HEK293 (cell line): Measurements from ENCODE around the gene PPFIA1.
A peak's percentile ranks its signal among the peaks of the same experiment; 100 is the strongest.

Experiments
- CTCF ChIA-PET: fragments of 350-600 bp; formaldehyde crosslinking; extraction: SDS; loops from one replicate; lab custom pipeline; 2021; ENCODE audit warnings: antibody characterized with exemption; lab: Yijun Ruan, JAX
- POLR2A ChIA-PET: fragments of 300-600 bp; formaldehyde crosslinking; extraction: SDS; loops from one replicate; lab custom pipeline; 2020; ENCODE audit warnings: antibody characterized with exemption, inconsistent platforms; lab: Yijun Ruan, JAX
- H3K27ac ChIP-seq: fragments of 200-500 bp; sonication (Bioruptor generic); 2 replicates; pipeline ENCODE4 v1.5.1; 2014; ENCODE audit warnings: low read depth, low read length, control low read depth, inconsistent platforms; ENCODE audit errors: extremely low read depth
- H3K36me3 ChIP-seq, 2 experiments: fragments of 200-500 bp in 1 of 2; sonication (Bioruptor generic) in 1 of 2; 1 replicate in 1 of 2; 2 replicates in 1 of 2; pipeline ENCODE4 v1.5.1; 2014 to 2017; ENCODE audit warnings: inconsistent platforms in 2 of 2, low read length in 2 of 2; ENCODE audit not compliant: control insufficient read depth in 2 of 2, insufficient read depth in 1 of 2
- H3K4me1 ChIP-seq: fragments of 200-500 bp; sonication (Bioruptor generic); 2 replicates; pipeline ENCODE4 v1.5.1; 2014; ENCODE audit warnings: mild to moderate bottlenecking, low read length, inconsistent platforms; ENCODE audit not compliant: control insufficient read depth, insufficient read depth
- H3K4me3 ChIP-seq: 2 replicates; pipeline ENCODE4 v1.5.1; 2011; ENCODE audit warnings: low read depth, mild to moderate bottlenecking, control low read depth, low read length, moderate library complexity
- H3K9me3 ChIP-seq: fragments of 200-500 bp; sonication (Bioruptor generic); 2 replicates; pipeline ENCODE4 v1.5.1; 2014; ENCODE audit warnings: low read depth, low read length, inconsistent platforms; ENCODE audit not compliant: control insufficient read depth, insufficient read depth
- IKZF3 ChIP-seq: fragments of 450-650 bp; IDR thresholded peaks from 2 replicates; pipeline ENCODE4 v1.5.0; 2018; ENCODE audit warnings: missing biosample characterization, mild to moderate bottlenecking, missing genetic modification characterization, moderate library complexity
- KLF1 ChIP-seq: fragments of 450-650 bp; formaldehyde crosslinking; IDR thresholded peaks from 2 replicates; pipeline ENCODE4 v1.5.1; 2016; ENCODE audit warnings: missing biosample characterization, missing genetic modification characterization
- MYNN ChIP-seq: fragments of 450-650 bp; formaldehyde crosslinking; IDR thresholded peaks from 2 replicates; pipeline ENCODE4 v1.5.1; 2016; ENCODE audit warnings: missing biosample characterization, missing genetic modification characterization, borderline replicate concordance
- PATZ1 ChIP-seq: fragments of 450-650 bp; formaldehyde crosslinking; IDR thresholded peaks from 2 replicates; pipeline ENCODE4 v1.5.1; 2016; ENCODE audit warnings: missing biosample characterization, missing genetic modification characterization
- PRDM10 ChIP-seq: fragments of 450-650 bp; formaldehyde crosslinking; IDR thresholded peaks from 2 replicates; pipeline ENCODE4 v1.5.1; 2016; ENCODE audit warnings: missing biosample characterization, missing genetic modification characterization
- PRDM2 ChIP-seq: fragments of 450-650 bp; formaldehyde crosslinking; IDR thresholded peaks from 2 replicates; pipeline ENCODE4 v1.5.1; 2016; ENCODE audit warnings: missing biosample characterization, missing genetic modification characterization, borderline replicate concordance
- REPIN1 ChIP-seq: fragments of 450-650 bp; formaldehyde crosslinking; IDR thresholded peaks from 2 replicates; pipeline ENCODE4 v1.5.1; 2017; ENCODE audit warnings: missing biosample characterization, missing genetic modification characterization, low read depth
- ZBTB11 ChIP-seq: fragments of 450-650 bp; formaldehyde crosslinking; conservative IDR thresholded peaks from 2 replicates; pipeline ENCODE4 v1.5.1; 2016; ENCODE audit warnings: low read depth, missing biosample characterization, missing genetic modification characterization
- ZFP37 ChIP-seq: fragments of 450-650 bp; formaldehyde crosslinking; IDR thresholded peaks from 2 replicates; pipeline ENCODE4 v1.5.1; 2016; ENCODE audit warnings: missing biosample characterization, missing genetic modification characterization
- ZNF146 ChIP-seq: fragments of 450-650 bp; formaldehyde crosslinking; IDR thresholded peaks from 2 replicates; pipeline ENCODE4 v1.5.1; 2016; ENCODE audit warnings: missing biosample characterization, missing genetic modification characterization
- ZNF2 ChIP-seq: fragments of 450-650 bp; formaldehyde crosslinking; IDR thresholded peaks from 2 replicates; pipeline ENCODE4 v1.5.1; 2016; ENCODE audit warnings: missing biosample characterization, missing genetic modification characterization
- ZNF266 ChIP-seq: fragments of 450-650 bp; formaldehyde crosslinking; IDR thresholded peaks from 2 replicates; pipeline ENCODE4 v1.5.1; 2016; ENCODE audit warnings: missing biosample characterization, missing genetic modification characterization, low read depth
- ZNF311 ChIP-seq: fragments of 450-650 bp; formaldehyde crosslinking; IDR thresholded peaks from 2 replicates; pipeline ENCODE4 v1.5.1; 2017; ENCODE audit warnings: missing biosample characterization, missing genetic modification characterization, borderline replicate concordance
- ZNF335 ChIP-seq: fragments of 450-650 bp; formaldehyde crosslinking; conservative IDR thresholded peaks from 2 replicates; pipeline ENCODE4 v1.5.1; 2016; ENCODE audit warnings: missing biosample characterization, missing genetic modification characterization
- ZNF394 ChIP-seq: fragments of 450-650 bp; formaldehyde crosslinking; IDR thresholded peaks from 2 replicates; pipeline ENCODE4 v1.5.1; 2016; ENCODE audit warnings: missing biosample characterization, missing genetic modification characterization, mild to moderate bottlenecking, moderate library complexity, borderline replicate concordance
- ZNF513 ChIP-seq: fragments of 450-650 bp; IDR thresholded peaks from 2 replicates; pipeline ENCODE4 v1.5.1; 2018; ENCODE audit warnings: missing biosample characterization, missing genetic modification characterization
- ZNF549 ChIP-seq: fragments of 450-650 bp; IDR thresholded peaks from 2 replicates; pipeline ENCODE4 v1.5.1; 2018; ENCODE audit warnings: missing biosample characterization, missing genetic modification characterization, mild to moderate bottlenecking, inconsistent platforms, moderate library complexity
- ZNF558 ChIP-seq: fragments of 450-650 bp; formaldehyde crosslinking; IDR thresholded peaks from 2 replicates; pipeline ENCODE4 v1.5.1; 2016; ENCODE audit warnings: missing biosample characterization, missing genetic modification characterization
- ZNF600 ChIP-seq: fragments of 450-650 bp; formaldehyde crosslinking; IDR thresholded peaks from 2 replicates; pipeline ENCODE4 v1.5.1; 2016; ENCODE audit warnings: missing biosample characterization, missing genetic modification characterization
- ZNF629 ChIP-seq: fragments of 450-650 bp; formaldehyde crosslinking; IDR thresholded peaks from 2 replicates; pipeline ENCODE4 v1.5.1; 2017; ENCODE audit warnings: missing biosample characterization, missing genetic modification characterization
- ZNF843 ChIP-seq: fragments of 450-650 bp; formaldehyde crosslinking; IDR thresholded peaks from 2 replicates; pipeline ENCODE4 v1.5.1; 2016; ENCODE audit warnings: missing biosample characterization, missing genetic modification characterization

Gene PPFIA1

GRCh38 chr11:70399681-70400112, 129.2 kb downstream of the PPFIA1 start:
- Histone ChIP-seq H3K4me3 (peak overlapping the region; percentile 80), H3K36me3 (peaks cover 0 to 19% of the 10 kb centered on the region in 2 experiments; a peak in 2 of 3 replicates), H3K27ac (no peak overlapping the region; the same call in 1 of the 2 replicates), H3K9me3 (no peaks in the 10 kb centered on the region), H3K4me1 (no peaks in the 10 kb centered on the region)
- ChIA-PET POLR2A (no interaction called here), CTCF (interaction anchor here (0.6 to 1.0 kb wide), 3 partner anchors 11 to 985 kb away, joined by 3 to 4 read pairs (median 4); no protein-coding TSS in a partner anchor)
- TF ChIP-seq PRDM10 (tag by site-specific recombination) (peak; percentile 47), KLF1 (no peak), PRDM2 (no peak), ZNF600 (tag by site-specific recombination) (0 out of 2 replicates have a peak, but pooled peaks have one; percentile 30), ZNF335 (tag by site-specific recombination) (peak; percentile 96), ZNF394 (tag by site-specific recombination) (peak; percentile 33; the same call in 1 of the 2 replicates), IKZF3 (no peak), ZNF629 (tag by site-specific recombination) (no peak), ZNF266 (tag by site-specific recombination) (no peak), REPIN1 (no peak), ZNF146 (no peak), ZNF513 (no peak), ZNF311 (tag by site-specific recombination) (no peak), ZNF843 (no peak), ZBTB11 (no peak), ZNF549 (tag by site-specific recombination) (no peak), ZNF2 (no peak), PATZ1 (tag by site-specific recombination) (peak; percentile 28; the same call in 1 of the 2 replicates), MYNN (tag by site-specific recombination) (no peak), ZNF558 (tag by site-specific recombination) (no peak), ZFP37 (0 out of 2 replicates have a peak, but pooled peaks have one; percentile 45)
